Gastroesophageal sphincter (tissue), 4 donors: Measurements from ENCODE around the gene TTLL5. TPM values are rescaled to one million over a fixed set of nuclear protein-coding genes. Genes with fewer than 3 reads are reported as not detected.

Experiments used
- ATAC-seq: fragments of 150-250 bp; one replicate; pipeline ENCODE4 v1.9.1; 2016; ENCODE audit warnings: mild to moderate bottlenecking, moderate library complexity
- H3K27ac ChIP-seq, 4 donors: fragments of 200-600 bp; sonication (generic) in 3 of 4; 1 replicate in 3 of 4; 2 replicates in 1 of 4; pipeline ENCODE4 v1.5.1; 2016 to 2019
- H3K27me3 ChIP-seq: fragments of 200-600 bp; sonication (generic); one replicate; pipeline ENCODE4 v1.5.1; 2019
- H3K36me3 ChIP-seq, 2 donors: fragments of 200-600 bp; sonication (generic); one replicate each; pipeline ENCODE4 v1.5.1; 2019; ENCODE audit warnings: control low read depth in 1 of 2
- H3K4me1 ChIP-seq, 3 donors: fragments of 200-600 bp; sonication (generic); 1 replicate in 2 of 3; 2 replicates in 1 of 3; pipeline ENCODE4 v1.5.1; 2016 to 2019; ENCODE audit warnings: control low read depth in 2 of 3
- H3K4me3 ChIP-seq, 2 donors: fragments of 200-600 bp; sonication (generic); one replicate each; pipeline ENCODE4 v1.5.1; 2019; ENCODE audit warnings: mild to moderate bottlenecking in 1 of 2, moderate library complexity in 1 of 2
- H3K9me3 ChIP-seq, 3 donors: fragments of 200-600 bp; sonication (generic); one replicate each; pipeline ENCODE4 v1.5.1; 2017 to 2019; ENCODE audit warnings: control low read depth in 2 of 3
- CTCF ChIP-seq, 4 experiments: fragments of 200-600 bp in 2 of 4; fragments of 450-650 bp in 2 of 4; sonication (generic) in 1 of 4; IDR thresholded peaks; one replicate each; pipeline ENCODE4 v1.5.1; 2017 to 2019; ENCODE audit warnings: antibody characterized with exemption in 4 of 4, mild to moderate bottlenecking in 2 of 4, moderate library complexity in 2 of 4
- EP300 ChIP-seq: sonication (generic); formaldehyde crosslinking; IDR thresholded peaks from one replicate; pipeline ENCODE4 v1.6.1; 2017; ENCODE audit warnings: antibody characterized with exemption, mild to moderate bottlenecking
- POLR2A ChIP-seq, 2 donors: fragments of 450-650 bp; IDR thresholded peaks; one replicate each; pipeline ENCODE4 v1.6.1; 2017; ENCODE audit warnings: antibody characterized with exemption in 2 of 2, mild to moderate bottlenecking in 2 of 2, moderate library complexity in 1 of 2
- POLR2AphosphoS5 ChIP-seq: sonication (generic); formaldehyde crosslinking; IDR thresholded peaks from one replicate; pipeline ENCODE4 v1.6.1; 2017; ENCODE audit warnings: antibody characterized with exemption
- WGBS, 2 donors: methylation state at CpG; one replicate each; pipeline ENCODE4 v1.1.5; 2018; ENCODE audit warnings: low coverage in 1 of 2; 5-methylcytosine and 5-hydroxymethylcytosine counted together
- total RNA-seq, 4 donors: library from RNA; depleted of rRNA; stranded (reverse); fragments of >200 nt; gene quantifications; one replicate each; pipeline ENCODE4 v1.1.0, GENCODE V29; 2016

The TTLL5 gene
- total RNA-seq, 4 donors from 2014 or later: 18.1 to 30.0 (median 22.1) TPM

- H3K27me3 ChIP-seq: no peaks in the 10 kb centered on the region
- 55 to 63% methylated on average over 3 to 4 of the region's 4 CpGs for WGBS, 2 donors
- peaks cover 0 to 36% of the 10 kb centered on the region in 2 donors for H3K36me3 ChIP-seq
- no peaks in the 10 kb centered on the region for H3K9me3 ChIP-seq
- TF ChIP-seq CTCF (IDR thresholded peaks at IDR 0.05) (no peak), POLR2A (IDR thresholded peaks at IDR 0.05) (no peak), EP300 (no peak), POLR2AphosphoS5 (no peak)
- H3K4me1 ChIP-seq: peaks cover 0 to 14% (median 3%) of the 10 kb centered on the region in 3 donors
- ATAC-seq: no peak
- H3K4me3 ChIP-seq: no peak overlapping the region
- H3K27ac ChIP-seq: no peak overlapping the region
Observed at GRCh38 chr14:75643985-75644384, 17.1 kb upstream of the TTLL5 start.

- H3K27me3 ChIP-seq: no peaks in the 10 kb centered on the region
- no peak for ATAC-seq
- no peak overlapping the region for H3K4me3 ChIP-seq
- no peak overlapping the region for H3K27ac ChIP-seq
- H3K9me3 ChIP-seq: no peaks in the 10 kb centered on the region
- peaks cover 0 to 14% (median 3%) of the 10 kb centered on the region in 3 donors for H3K4me1 ChIP-seq
- peaks cover 0 to 47% of the 10 kb centered on the region in 2 donors for H3K36me3 ChIP-seq
- TF ChIP-seq CTCF (IDR thresholded peaks at IDR 0.05) (no peak), EP300 (no peak), POLR2AphosphoS5 (no peak), POLR2A (IDR thresholded peaks at IDR 0.05) (no peak)
Observed at GRCh38 chr14:75645056-75645455, 16.0 kb upstream of the TTLL5 start.

GRCh38 chr14:75646762-75647161 is 14.3 kb upstream of the TTLL5 start:
- Histone ChIP-seq H3K27me3 (no peaks in the 10 kb centered on the region), H3K9me3 (no peaks in the 10 kb centered on the region), H3K36me3 (peaks cover 0 to 51% of the 10 kb centered on the region in 2 donors), H3K27ac (peak overlapping the region in 1 of 4 donors; percentile 63), H3K4me1 (peaks cover 0 to 14% (median 3%) of the 10 kb centered on the region in 3 donors), H3K4me3 (no peak overlapping the region)
- ATAC-seq: peak; percentile 31
- no peak for TF ChIP-seq CTCF (IDR thresholded peaks at IDR 0.05)
- no peak for TF ChIP-seq POLR2A (IDR thresholded peaks at IDR 0.05)
- TF ChIP-seq EP300: no peak
- no peak for TF ChIP-seq POLR2AphosphoS5
- 80 to 94% methylated on average over 3 to 5 of the region's 6 CpGs for WGBS, 2 donors

GRCh38 chr14:75647640-75648039 is 13.4 kb upstream of the TTLL5 start:
- peak overlapping the region in 2 of 4 donors; percentile 63 to 69 for H3K27ac ChIP-seq
- H3K4me1 ChIP-seq: peaks cover 0 to 14% (median 3%) of the 10 kb centered on the region in 3 donors
- TF ChIP-seq POLR2A (IDR thresholded peaks at IDR 0.05) (no peak), CTCF (IDR thresholded peaks at IDR 0.05) (no peak), POLR2AphosphoS5 (no peak)
- no peaks in the 10 kb centered on the region for H3K9me3 ChIP-seq
- peaks cover 0 to 55% of the 10 kb centered on the region in 2 donors for H3K36me3 ChIP-seq
- 45 to 53% methylated on average over 2 to 3 of the region's 3 CpGs for WGBS, 2 donors
- ATAC-seq: peak; percentile 52
- H3K27me3 ChIP-seq: no peaks in the 10 kb centered on the region
- no peak overlapping the region for H3K4me3 ChIP-seq

DNA sequence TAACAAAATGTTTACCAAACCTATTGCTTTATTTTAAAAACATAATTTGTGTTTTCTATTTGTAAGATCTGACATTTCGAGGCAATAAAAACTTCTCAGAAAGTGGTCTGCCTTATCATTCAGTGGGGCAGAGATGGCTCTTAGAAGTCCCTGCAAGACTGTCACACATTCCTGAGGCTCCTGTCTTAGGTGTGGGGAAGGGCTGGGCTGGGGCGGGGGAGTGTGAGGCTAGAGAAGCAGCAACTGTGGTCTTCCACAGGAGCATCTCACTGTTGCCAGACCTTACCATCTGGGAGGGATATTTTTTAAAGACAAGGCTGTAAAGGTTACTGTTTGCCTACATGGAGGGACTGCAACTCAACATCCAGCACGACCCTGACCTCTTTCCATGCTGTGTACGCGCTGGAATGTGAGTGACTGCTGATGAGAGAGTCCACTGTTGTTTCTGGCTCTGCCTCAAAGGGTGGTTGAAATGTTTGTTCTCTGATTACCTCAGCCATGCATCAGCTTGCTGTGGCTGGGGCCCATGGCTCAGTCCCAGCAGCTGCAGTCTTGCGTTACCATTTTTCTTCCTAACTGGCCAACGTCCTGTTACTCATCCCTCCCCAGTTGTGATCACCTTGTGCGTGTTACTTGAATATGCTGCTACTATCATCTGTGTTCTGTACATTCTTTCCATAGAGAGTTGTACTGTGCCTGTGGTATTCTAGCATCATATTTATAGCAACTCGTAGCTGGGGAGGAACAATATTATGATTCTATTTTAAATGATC is 12.8 kb upstream of the TTLL5 start:
- WGBS, 2 donors: 28 to 46% methylated on average over 5 to 8 of the region's 9 CpGs
- H3K4me3 ChIP-seq: no peak overlapping the region
- H3K36me3 ChIP-seq: peaks cover 0 to 61% of the 10 kb centered on the region in 2 donors
- TF ChIP-seq EP300 (no peak), POLR2AphosphoS5 (peak; percentile 34), POLR2A (IDR thresholded peaks at IDR 0.05) (no peak), CTCF (IDR thresholded peaks at IDR 0.05) (no peak)
- H3K4me1 ChIP-seq: peaks cover 0 to 14% (median 3%) of the 10 kb centered on the region in 3 donors
- no peaks in the 10 kb centered on the region for H3K27me3 ChIP-seq
- H3K9me3 ChIP-seq: no peaks in the 10 kb centered on the region
- ATAC-seq: peak; percentile 71
- peak overlapping the region in 3 of 4 donors; percentile 21 to 69 (median 63) for H3K27ac ChIP-seq
